Measurements from ENCODE around the gene TAF5.
"Not testable (repeated sequence)": the region's sequence is repeated elsewhere in the genome, so short reads cannot be mapped to it uniquely, and the experiment has no call there.

- not testable (repeated sequence) for TF ChIP-seq CTCF (IDR thresholded peaks at IDR 0.05; ENCODE audit: low read length); EZH2 (IDR thresholded peaks at IDR 0.05; ENCODE audit: borderline replicate concordance, low read length)
Measured at GRCh38 chr10:103360791-103361190, 7.0 kb upstream of the TAF5 start.

All from OCI-LY1 (cell line).